ENCODE data around the gene HEXD. TPM values are rescaled to one million over a fixed set of nuclear protein-coding genes. Genes with fewer than 3 reads are reported as not detected.

HEXD gene
- total and polyA plus RNA-seq, 10 of the 15 experiments (the other 5 are each of a cell fraction or from before 2014, with no cell fraction given), result 1.6 to 24.2 (median 7.0) TPM

- peak; percentile 28 for TF ChIP-seq CUX1 (IDR thresholded peaks at IDR 0.05; ENCODE audit: insufficient replicate concordance, low read depth, low read length)
- no peak for TF ChIP-seq HCFC1 (IDR thresholded peaks at IDR 0.05; ENCODE audit: low read length)
- TF ChIP-seq SMAD5 (IDR thresholded peaks at IDR 0.05; ENCODE audit: low read depth), result no peak
- no peak for TF ChIP-seq SREBF1 (IDR thresholded peaks at IDR 0.05; ENCODE audit: low read length)
- TF ChIP-seq POU2F2 (IDR thresholded peaks at IDR 0.05; ENCODE audit: borderline replicate concordance, low read depth, low read length), result no peak
- no peak for TF ChIP-seq CREM (IDR thresholded peaks at IDR 0.05; ENCODE audit: low read depth)
- no peak for TF ChIP-seq BCLAF1 (IDR thresholded peaks at IDR 0.05)
- TF ChIP-seq ZBED1 (IDR thresholded peaks at IDR 0.05; ENCODE audit: borderline replicate concordance), result no peak
- TF ChIP-seq TCF12 (IDR thresholded peaks at IDR 0.05; ENCODE audit: low read depth, low read length), result 0 out of 2 replicates have a peak, but pooled peaks have one; percentile 30
- TF ChIP-seq, protein P1, sequence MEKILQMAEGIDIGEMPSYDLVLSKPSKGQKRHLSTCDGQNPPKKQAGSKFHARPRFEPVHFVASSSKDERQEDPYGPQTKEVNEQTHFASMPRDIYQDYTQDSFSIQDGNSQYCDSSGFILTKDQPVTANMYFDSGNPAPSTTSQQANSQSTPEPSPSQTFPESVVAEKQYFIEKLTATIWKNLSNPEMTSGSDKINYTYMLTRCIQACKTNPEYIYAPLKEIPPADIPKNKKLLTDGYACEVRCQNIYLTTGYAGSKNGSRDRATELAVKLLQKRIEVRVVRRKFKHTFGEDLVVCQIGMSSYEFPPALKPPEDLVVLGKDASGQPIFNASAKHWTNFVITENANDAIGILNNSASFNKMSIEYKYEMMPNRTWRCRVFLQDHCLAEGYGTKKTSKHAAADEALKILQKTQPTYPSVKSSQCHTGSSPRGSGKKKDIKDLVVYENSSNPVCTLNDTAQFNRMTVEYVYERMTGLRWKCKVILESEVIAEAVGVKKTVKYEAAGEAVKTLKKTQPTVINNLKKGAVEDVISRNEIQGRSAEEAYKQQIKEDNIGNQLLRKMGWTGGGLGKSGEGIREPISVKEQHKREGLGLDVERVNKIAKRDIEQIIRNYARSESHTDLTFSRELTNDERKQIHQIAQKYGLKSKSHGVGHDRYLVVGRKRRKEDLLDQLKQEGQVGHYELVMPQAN (conservative IDR thresholded peaks at IDR 0.05), result no peak
- TF ChIP-seq CHD2 (IDR thresholded peaks at IDR 0.05; ENCODE audit: borderline replicate concordance, low read depth, low read length), result no peak
Measured at GRCh38 chr17:82457073-82457928, 39.2 kb downstream of the HEXD start (continued).

Measured in GM12878 (cell line).